Caki2 (cell line): ENCODE results near the gene C1orf115. TPM values are rescaled to one million over a fixed set of nuclear protein-coding genes. Genes with fewer than 3 reads are reported as not detected.

Source experiments
- DNase-seq: peaks from one replicate; pipeline ENCODE4 v3.0.0-alpha.2; 2015; ENCODE audit warnings: low read depth
- in situ Hi-C: cut with HindIII; loops from 2 replicates; pipeline ENCODE4 v1.10.0; 2016; ENCODE audit warnings: low sequenced_read_pairs, low pct_unique_long_range_greater_than_20kb, mixed read lengths
- total RNA-seq: library from RNA; depleted of rRNA; stranded (reverse); fragments of >200 nt; shearing (Covaris generic); gene quantifications from 2 replicates; pipeline ENCODE4 v1.2.3, GENCODE V29; 2014; ENCODE audit warnings: low replicate concordance

The C1orf115 gene
- total RNA-seq, 1 experiment from 2014 or later: 11.2 TPM

GRCh38 chr1:220691053-220691684 is 1.0 kb downstream of the C1orf115 start:
- DNase-seq: no peak
- in situ Hi-C loops: no loop called here

GRCh38 chr1:220692436-220693228 is 2.5 kb downstream of the C1orf115 start:
- in situ Hi-C loops: no loop called here
- no peak for DNase-seq

DNA sequence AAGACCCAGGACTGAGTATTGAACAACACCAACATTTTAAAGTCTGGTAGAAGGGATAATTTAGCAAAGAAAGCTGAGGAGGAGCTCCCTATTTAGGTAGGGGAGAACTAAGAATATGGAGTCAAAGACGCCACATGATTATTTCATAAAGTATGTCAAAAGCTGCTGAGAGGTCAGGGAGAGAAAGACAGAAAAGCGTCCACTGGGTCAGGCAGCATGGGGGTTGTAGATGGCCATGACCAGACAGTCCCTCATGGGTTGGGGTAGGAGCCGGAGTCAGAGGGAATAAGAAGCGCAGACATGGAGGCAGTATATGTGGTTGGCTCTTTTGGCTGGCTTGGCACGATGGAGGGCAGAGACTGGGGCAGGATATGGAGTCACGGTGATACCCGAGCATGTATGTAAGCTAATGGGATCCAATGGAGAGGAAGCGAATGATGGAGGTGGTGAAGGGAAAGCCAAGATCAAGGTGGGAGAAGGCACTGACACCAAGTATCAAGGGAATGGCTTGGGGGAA is 4.8 kb downstream of the C1orf115 start:
- no peak for DNase-seq
- in situ Hi-C loops: no loop called here

- in situ Hi-C loops: no loop called here
- no peak for DNase-seq
Measured at GRCh38 chr1:220695426-220695825, 5.3 kb downstream of the C1orf115 start.

GRCh38 chr1:220696226-220696862 is 6.2 kb downstream of the C1orf115 start:
- in situ Hi-C loops: no loop called here
- no peak for DNase-seq

DNA sequence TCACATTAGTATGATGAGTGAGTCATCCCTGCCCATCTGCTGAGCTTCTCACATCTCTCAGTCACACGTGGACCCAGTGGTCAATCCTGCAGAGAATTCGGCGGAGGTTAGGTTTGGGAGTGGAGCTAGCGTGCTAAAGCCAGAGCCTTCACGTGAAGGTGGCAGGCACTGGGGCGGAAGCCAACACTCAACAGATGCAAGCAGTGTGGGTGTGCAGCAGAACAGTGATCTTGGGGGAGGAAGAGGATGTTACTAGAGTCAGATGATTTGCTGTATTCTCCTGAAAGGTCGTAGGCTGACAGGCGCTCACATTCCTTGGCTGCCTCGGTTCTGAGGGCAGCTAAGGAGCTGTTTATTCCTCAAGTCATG is 6.7 kb downstream of the C1orf115 start:
- DNase-seq: no peak
- in situ Hi-C loops: no loop called here

GRCh38 chr1:220697326-220697725 is 7.2 kb downstream of the C1orf115 start:
- DNase-seq: no peak
- in situ Hi-C loops: no loop called here

- no peak for DNase-seq
- in situ Hi-C loops: no loop called here
Measured at GRCh38 chr1:220698607-220699016, 8.4 kb downstream of the C1orf115 start.

- no peak for DNase-seq
- in situ Hi-C loops: no loop called here
Measured at GRCh38 chr1:220699044-220699443, 8.9 kb downstream of the C1orf115 start.

- DNase-seq: no peak
- in situ Hi-C loops: no loop called here
Measured at GRCh38 chr1:220700556-220701179, 10.5 kb downstream of the C1orf115 start.

DNA sequence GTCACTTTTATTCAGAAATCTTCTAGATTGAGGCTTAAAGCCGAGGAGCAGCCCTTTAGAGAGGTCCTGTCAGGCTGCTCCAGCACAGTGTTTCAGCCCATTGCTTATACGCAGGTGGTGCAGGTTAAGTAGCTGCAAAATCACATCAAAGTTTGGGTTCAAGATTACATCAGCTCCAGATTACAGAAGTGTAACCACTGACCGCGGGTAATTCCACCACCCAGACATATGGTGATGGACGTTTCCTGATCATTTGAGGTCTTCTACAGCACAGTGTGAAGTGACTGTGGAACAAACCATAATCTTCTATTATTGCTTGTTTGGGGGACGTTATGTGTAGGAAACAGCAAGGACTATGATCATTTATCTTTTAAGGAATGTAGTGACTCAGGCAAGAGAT is 11.8 kb downstream of the C1orf115 start:
- in situ Hi-C loops: no loop called here
- no peak for DNase-seq

GRCh38 chr1:220702733-220703270 is 12.6 kb downstream of the C1orf115 start:
- DNase-seq: no peak
- in situ Hi-C loops: no loop called here

DNA sequence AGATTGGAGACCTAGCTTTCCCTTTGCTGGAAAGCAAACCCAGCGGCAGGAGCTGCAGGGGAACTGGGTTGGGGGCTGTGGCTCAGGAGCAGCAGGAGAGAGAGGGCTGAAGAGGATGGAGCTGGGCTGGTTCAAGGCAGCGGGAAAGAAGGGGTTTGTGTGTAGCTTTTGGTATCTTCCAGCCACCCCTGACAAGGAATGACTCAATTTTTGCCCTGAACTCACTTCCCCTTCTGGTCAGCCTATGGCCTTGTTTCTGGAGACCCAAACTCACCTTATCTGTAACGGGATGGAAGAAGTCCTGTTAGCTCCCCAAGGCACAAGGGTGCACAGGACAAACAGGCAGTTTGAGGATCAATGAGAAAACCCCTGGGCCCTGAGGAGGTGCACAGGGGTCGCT is 13.1 kb downstream of the C1orf115 start:
- in situ Hi-C loops: no loop called here
- no peak for DNase-seq

- no peak for DNase-seq
- in situ Hi-C loops: no loop called here
Measured at GRCh38 chr1:220705782-220706181, 15.6 kb downstream of the C1orf115 start.

- DNase-seq: no peak
- in situ Hi-C loops: no loop called here
Measured at GRCh38 chr1:220706480-220706879, 16.3 kb downstream of the C1orf115 start.

- in situ Hi-C loops: no loop called here
- no peak for DNase-seq
Measured at GRCh38 chr1:220707160-220707559, 17.0 kb downstream of the C1orf115 start.

DNA sequence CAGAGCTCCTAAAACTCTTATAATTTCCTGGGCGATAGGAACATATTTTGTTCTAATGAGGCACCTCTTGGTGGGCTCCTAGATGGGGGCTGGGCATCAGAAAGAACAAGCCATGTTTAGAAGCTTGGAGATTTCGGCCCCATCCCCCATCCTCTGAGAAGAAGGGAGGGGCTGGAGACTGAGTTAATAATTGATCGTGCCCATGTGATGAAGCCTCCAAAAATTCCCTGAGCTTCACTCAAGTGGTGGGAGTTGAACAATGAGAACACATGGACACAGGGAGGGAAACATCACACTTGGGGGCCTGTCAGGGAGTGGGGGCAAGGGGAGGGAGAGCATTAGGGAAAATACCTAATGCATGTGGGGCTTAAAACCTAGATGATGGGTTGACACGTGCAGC is 18.1 kb downstream of the C1orf115 start:
- in situ Hi-C loops: no loop called here
- no peak for DNase-seq

- no peak for DNase-seq
- in situ Hi-C loops: no loop called here
Measured at GRCh38 chr1:220708936-220709801, 19.0 kb downstream of the C1orf115 start.
